Activated CD8-positive, alpha-beta memory T cell treated with anti-CD3 and anti-CD28 coated beads for 36 hours (primary cell): ENCODE measurements around the gene PPEF1. TPM values are rescaled to one million over a fixed set of nuclear protein-coding genes. Genes with fewer than 3 reads are reported as not detected.
"Not testable (repeated sequence)": the region's sequence is repeated elsewhere in the genome, so short reads cannot be mapped to it uniquely, and the experiment has no call there.

Source experiments
- CTCF ChIA-PET: fragments of 350-600 bp; sonication (Branson Sonifier 250); formaldehyde crosslinking; loops from one replicate; lab custom pipeline; 2021; ENCODE audit warnings: antibody characterized with exemption; lab: Charles Lee
- POLR2A ChIA-PET: fragments of 350-600 bp; sonication (Branson Sonifier 250); formaldehyde crosslinking; loops from one replicate; lab custom pipeline; 2021; ENCODE audit warnings: antibody characterized with exemption; lab: Charles Lee
- total RNA-seq, 2 experiments: library from RNA; stranded (reverse); gene quantifications; one replicate each; pipeline ENCODE4 v1.2.3, GENCODE V29; 2021

The PPEF1 gene
- total RNA-seq, 2 experiments from 2014 or later: not detected

GRCh38 chrX:18769364-18769763 is 61.9 kb downstream of the PPEF1 start:
- ChIA-PET POLR2A (no interaction called here), CTCF (no interaction called here)

DNA sequence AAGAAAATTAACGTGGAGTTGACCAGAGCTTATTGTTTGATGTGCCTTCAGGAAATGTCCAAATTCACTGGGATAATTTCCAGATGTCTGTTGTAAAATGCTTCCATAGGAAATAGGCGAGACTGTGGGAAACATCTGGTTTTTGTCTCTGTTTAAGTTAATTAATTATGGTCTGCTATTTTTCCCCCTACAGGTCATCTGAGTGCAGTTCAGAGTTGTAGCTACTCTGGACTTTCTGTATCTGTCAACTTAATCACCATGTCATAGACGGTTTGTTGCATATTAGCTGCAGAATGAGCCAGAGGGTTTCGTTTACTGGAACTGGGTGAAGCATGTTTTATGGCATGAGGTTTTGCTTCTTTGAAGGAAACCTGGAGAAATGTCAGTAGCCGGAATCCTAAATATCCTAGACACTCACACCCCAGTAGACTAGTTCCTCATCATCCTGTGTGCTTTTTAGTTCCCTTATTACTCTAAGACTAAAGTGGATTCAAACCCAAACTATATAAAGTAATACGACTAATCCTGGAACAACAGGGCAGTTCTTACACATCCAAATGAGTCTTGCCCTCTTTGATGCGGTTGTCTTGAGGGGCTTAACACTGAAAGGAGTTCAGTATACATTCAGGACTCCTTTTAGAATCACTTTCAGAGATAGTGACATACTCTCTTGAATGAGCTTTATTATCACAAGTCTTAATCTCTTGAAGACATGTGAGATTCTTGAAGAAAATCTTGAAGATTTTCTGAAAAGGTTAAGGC is 62.5 kb downstream of the PPEF1 start:
- ChIA-PET POLR2A (no interaction called here), CTCF (no interaction called here)

DNA sequence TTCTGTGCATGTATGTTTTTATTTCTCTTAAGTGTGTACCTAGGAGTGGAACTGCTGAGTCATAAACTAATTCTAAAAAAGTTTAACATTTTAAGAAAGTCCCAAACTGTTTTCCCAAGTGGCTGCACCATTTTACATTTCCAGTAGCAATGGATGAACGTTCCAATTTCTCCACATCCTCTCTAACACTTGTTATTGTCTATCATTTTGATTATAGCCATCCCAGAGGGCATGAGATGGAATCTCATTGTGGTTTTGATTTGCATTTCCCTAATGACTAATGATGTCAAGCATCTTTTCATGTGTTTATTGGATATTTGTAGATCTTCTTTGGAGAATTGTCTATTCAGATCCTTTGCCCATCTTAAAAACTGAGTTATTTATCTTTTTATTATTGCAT is 82.5 kb downstream of the PPEF1 start:
- POLR2A ChIA-PET: no interaction called here
- CTCF ChIA-PET: no interaction called here

DNA sequence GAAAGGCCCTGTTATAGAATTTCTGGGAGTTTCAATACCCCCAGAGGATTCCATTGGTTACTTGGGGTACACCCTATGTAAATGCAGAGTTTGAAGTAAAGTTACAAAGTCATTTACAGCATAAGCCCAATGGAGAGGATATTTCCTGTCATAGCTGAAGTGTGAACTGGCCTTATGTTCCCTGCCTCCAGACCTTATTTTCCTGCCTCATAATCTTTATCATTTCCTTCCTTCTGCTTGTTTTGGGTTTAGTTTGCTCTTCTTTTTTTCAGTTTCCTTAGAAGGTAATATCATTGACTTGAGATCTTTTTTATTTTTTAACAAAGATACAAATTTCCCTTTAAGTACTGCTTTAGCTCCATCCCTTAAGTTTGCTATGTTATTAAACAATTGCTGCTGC is 85.4 kb downstream of the PPEF1 start:
- CTCF ChIA-PET: no interaction called here
- POLR2A ChIA-PET: no interaction called here

DNA sequence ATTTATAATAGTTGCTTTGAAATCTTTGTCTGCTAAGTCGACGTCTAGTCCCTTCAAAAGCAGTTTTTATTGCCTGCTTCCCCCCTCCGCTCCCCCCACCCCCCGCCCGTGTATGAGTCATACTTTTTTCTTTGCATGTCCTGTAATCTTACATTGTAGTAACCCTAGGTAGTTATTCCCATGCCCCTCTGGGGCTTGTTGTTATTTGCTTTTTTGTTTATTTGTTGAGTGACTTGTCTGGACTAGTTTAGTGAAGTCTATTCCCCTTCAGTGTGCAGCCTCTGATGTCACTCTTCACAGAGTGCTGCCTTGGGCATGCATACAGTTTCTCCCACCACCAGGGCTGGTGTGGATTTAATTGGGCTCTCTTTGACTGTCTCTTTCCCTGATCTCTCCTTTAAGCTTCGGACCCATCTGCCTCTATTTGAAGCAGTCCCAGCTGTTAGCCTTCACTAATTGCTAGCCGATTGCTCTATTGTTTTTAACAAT is 86.2 kb downstream of the PPEF1 start:
- POLR2A ChIA-PET: no interaction called here
- CTCF ChIA-PET: no interaction called here

DNA sequence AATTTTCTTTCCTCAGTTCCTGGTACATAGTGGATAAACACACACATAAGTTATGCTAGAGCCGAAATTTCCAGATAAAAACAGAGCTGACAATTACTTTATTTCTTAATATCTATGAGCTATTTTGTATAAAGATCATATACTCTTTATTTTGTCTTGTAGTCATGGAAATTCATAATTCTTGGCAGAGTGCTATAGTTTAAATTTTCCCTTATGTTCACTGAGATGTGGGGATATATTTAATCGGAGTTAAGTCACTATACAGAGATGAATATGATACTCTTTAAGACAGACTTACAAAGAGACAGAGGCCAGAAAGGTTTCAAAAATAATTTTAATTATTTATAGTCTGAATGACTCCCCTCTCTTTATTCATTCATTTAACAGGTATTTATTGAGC is 89.7 kb downstream of the PPEF1 start:
- POLR2A ChIA-PET: no interaction called here
- CTCF ChIA-PET: no interaction called here

DNA sequence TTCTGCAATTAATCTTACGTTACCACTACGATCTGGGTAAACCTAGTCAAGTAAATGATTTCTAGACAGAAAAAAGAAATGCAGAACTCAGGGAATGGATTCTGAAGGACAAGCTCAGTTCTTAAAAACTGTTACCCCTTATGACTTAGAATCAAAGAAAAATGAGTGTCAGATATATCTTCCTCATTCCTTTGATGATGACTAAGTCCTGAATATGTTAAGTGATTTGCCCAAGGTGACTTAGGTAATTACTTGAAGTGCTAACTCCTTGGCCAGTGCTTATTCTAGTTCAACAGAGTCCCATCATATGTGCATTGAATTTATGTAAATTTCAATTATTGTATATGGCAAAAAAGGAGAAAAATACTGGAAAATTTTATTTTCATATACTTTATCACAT is 92.5 kb downstream of the PPEF1 start:
- POLR2A ChIA-PET: no interaction called here
- CTCF ChIA-PET: no interaction called here

GRCh38 chrX:18809641-18810040 is 102.2 kb downstream of the PPEF1 start:
- POLR2A ChIA-PET: no interaction called here
- CTCF ChIA-PET: no interaction called here

GRCh38 chrX:18810416-18810815 is 103.0 kb downstream of the PPEF1 start:
- ChIA-PET POLR2A (no interaction called here), CTCF (no interaction called here)

DNA sequence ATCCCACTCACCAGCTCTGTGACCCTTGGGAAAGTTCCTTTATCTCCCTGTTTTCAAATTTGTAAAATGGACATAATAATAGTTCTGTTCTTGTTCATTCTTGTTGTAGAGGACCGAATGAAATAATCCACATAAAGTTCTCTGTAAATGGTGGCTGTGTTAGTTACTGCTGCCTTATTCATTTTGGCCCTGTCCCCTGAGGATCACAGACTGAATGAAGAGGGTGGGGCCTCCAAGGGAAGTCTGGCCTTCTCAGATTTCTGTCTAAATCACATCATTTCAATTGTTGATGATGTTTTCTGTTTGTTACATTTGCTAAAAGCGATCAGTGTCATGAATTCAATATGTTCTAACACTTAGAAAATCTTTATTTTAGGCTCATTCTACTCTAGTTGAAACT is 117.9 kb downstream of the PPEF1 start:
- CTCF ChIA-PET: no interaction called here
- POLR2A ChIA-PET: no interaction called here

DNA sequence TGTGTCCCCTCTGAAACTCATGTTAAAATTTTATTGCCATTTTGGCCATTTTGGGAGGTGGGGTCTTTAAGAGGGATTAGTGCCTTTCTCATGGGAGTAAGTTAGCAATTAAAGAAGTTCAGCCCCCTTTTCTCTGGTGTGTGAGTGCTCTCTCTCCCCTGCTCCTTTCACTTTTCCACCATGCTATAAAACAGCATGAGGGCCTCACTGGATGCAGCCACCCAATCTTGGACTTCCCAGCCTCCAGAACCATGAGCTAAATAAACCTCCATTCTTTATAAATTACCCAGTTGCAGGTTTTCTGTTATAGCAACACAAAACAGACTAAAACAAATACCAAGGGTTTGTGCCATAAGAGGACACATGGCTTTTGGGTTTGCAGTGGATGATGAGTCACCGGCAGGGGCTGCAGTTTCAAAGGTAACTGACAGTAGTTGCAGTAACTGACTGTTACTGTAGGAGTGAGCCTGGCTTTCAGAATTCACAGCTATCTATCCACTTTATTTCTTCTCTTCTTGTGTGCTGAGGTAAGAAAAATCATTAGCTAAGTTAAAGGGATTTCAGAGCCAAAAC is 121.5 kb downstream of the PPEF1 start:
- ChIA-PET POLR2A (no interaction called here), CTCF (no interaction called here)

DNA sequence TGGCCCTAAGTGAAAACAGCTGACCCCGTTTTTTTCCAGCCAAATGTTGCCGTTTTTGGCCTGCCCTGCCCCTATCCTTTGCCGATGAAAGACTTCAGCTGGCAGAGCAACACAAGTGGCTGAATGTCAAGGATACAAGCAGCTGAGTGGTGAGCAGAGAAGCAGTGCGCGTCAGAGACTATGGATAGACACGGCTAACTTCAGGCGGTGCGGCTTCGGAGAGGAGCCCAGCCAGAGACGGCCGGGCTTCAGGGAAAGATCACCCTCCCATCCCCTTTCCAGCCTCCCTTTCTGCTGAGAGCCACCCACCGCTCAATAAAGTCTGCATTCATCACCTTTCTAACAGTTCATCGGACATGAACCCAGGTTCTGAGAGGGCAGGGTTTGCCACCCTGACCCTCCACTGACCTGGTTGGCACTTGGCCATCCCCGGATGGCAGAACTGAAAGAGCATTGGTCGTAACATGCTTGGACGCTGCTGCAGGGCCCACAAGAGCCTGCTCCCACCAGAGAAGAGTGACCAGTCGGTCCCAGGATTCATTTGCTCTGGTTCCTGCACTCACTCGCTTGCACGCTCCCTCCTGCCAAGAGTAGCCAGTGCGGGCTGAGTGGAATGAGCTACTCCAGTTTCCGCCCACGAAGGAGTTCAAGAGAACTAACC is 125.8 kb downstream of the PPEF1 start:
- ChIA-PET POLR2A (no interaction called here), CTCF (no interaction called here)

GRCh38 chrX:18847901-18848300 is 140.5 kb downstream of the PPEF1 start:
- POLR2A ChIA-PET, CTCF ChIA-PET: not testable (repeated sequence)

- CTCF ChIA-PET: no interaction called here
- POLR2A ChIA-PET: no interaction called here
Measured at GRCh38 chrX:18855919-18856644, 148.6 kb downstream of the PPEF1 start.

DNA sequence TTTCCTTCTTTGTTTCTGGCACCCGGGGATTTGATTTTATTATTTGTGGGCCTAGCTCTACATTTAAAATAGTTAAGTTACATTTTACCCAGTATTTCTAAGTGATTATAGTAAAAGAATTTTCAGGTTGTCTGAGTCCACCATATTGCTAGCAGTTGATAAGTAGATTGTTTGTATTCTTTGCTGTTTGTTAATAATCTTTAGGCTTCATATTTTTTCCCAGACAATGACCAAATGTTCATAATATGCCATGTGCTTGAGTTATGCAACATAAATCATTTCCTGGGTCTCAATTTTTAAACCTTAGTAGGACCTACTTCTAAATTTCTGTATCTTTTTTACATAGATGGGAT is 149.2 kb downstream of the PPEF1 start:
- ChIA-PET CTCF (no interaction called here), POLR2A (no interaction called here)

- CTCF ChIA-PET: no interaction called here
Measured at GRCh38 chrX:18861511-18861910, 154.1 kb downstream of the PPEF1 start.

GRCh38 chrX:18864390-18864920 is 157.0 kb downstream of the PPEF1 start:
- CTCF ChIA-PET: interaction anchor here (0.6 kb wide), 1 partner anchor 470 kb away, joined by 3 read pairs; no protein-coding TSS in a partner anchor
- POLR2A ChIA-PET: interaction anchor here (0.6 kb wide), 1 partner anchor 128 kb away, joined by 5 read pairs; no protein-coding TSS in a partner anchor

More at GRCh38 chrX:18861511-18861910, 154.1 kb downstream of the PPEF1 start:
- POLR2A ChIA-PET: no interaction called here

DNA sequence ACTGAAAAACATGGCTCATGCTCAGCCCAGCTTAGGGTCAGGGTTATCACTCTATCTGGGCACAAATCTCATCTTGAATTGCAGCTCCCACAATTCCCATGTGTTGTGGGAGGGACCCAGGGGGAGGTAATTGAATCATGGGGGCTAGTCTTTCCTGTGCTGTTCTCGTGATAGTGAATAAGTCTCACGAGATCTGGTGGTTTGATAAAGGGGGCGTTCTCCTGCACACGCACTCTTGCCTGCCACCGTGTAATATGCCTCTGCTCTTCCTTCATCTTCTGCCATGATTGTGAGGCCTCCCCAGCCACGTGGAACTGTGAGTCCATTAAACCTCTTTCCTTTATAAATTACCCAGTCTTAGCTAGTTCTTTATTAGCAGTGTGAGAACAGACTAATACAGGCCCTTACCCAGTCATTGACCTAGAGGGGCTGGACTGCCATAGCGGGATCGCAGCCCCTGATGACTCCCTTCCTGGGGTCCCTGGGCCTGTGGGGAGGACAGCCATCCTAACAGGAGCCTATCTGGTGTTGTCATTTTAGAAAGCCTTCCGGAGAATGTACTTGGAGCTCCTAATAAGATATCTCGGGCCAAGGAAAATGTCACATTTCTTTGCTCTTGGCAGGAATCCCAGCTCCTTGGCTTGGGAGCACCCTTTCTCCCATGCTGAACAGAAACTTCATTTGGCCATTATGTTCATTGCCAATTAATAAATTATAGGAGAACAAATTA is 163.9 kb downstream of the PPEF1 start:
- CTCF ChIA-PET: no interaction called here
- POLR2A ChIA-PET: no interaction called here

GRCh38 chrX:18871970-18872369 is 164.5 kb downstream of the PPEF1 start:
- ChIA-PET CTCF (no interaction called here), POLR2A (no interaction called here)
